ENCODE results near the gene POLR3E.

The POLR3E gene

DNA sequence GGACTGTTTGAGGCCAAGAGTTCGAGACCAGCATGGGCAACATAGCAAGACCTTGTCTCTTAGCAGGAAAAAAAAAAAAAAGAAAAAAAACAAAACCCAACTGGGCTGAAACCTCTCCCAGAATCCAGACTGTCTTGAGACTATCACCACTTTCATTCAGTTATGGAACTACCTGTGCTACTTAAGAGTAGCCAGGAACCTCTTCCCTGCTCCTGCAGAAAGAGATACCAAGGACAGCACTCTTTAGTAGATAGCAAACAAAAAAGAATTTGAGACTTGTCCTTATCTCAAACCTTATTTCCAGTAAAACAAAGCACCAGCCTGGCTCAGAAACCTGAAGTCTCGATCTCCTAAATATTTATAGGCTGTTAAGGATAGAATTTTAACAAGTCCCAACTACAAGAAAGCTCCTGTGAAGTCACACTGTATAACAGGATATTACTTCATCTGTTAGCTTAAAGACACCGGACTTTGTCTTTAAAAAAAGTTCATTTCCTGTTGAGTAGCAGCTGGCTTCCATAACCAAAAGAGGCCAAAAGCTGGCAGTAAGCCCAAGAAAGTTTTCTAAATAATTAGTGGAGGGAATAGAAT is 72.1 kb downstream of the POLR3E start:
- DNase-seq, result no peak

DNA sequence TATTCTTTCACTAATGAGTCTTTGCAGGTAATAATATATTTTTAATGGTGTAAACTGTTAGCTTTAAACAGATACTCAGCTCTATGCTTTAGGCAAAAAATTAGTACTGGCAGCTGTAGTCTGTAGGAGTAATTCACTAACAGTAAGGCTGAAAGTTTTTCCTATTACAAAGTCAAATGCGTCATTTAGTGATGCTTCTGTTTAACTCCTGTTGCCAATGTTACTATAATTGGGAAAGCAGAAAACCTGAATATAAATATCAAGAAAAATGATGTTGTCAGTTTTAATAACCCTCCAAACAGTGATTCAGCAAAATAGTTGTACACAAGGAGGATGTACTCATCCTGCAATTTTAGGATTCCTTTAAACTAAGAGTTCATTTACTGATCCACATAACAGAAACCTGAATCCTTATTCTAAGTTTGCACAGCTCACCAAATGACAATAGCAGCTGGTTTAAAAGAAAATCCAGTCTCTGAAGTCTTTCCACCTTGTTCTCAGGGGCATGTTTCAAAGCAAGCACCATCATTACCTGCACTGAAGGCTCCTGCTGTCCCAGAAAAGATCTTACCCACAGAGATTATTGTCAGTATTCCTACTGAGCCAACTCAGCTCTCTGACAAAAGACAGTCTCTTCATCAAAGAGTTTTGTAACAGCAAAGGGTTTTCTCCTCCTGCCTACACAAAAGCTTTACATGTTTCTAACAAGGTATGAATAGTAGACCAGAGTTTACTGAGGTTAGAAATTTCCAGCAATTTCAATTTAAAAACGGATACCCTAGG is 73.0 kb downstream of the POLR3E start:
- DNase-seq, result no peak

DNA sequence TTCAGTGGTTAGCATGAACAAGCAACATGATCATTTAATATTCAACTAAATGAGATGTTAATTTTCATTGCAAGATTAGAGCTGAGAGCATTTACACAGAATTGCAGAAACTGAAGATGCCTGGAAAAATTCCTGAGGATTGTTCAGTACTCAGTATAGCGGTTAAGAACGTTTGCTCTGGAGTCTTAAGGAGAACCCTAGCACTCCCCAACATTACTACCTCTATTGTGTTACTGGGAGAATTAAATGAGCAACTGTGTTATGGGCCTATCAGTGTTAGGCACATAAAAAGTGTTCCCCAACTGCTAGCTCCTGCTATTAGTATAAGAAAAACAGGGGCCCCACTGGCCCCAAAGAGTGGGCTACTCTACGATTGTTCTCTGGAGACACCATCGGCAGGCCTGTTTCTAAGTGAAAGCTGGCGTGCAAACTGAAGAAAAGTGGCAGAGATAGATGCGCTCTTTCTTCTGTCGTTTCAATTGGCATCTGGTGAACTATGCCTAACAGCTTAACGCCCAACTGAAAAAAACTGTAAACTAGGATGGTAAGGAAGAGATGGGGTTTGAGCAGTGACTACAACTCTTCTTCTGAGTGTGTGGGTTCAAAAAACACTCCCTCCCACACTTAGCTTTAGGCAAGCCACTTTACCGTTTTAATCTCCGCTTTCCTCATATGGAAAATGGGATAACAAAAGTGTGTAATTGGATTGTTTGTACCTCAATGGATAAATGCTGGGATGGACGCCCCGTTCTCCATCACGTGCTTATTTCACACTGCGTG is 75.9 kb downstream of the POLR3E start:
- peak; percentile 25 for DNase-seq

DNA sequence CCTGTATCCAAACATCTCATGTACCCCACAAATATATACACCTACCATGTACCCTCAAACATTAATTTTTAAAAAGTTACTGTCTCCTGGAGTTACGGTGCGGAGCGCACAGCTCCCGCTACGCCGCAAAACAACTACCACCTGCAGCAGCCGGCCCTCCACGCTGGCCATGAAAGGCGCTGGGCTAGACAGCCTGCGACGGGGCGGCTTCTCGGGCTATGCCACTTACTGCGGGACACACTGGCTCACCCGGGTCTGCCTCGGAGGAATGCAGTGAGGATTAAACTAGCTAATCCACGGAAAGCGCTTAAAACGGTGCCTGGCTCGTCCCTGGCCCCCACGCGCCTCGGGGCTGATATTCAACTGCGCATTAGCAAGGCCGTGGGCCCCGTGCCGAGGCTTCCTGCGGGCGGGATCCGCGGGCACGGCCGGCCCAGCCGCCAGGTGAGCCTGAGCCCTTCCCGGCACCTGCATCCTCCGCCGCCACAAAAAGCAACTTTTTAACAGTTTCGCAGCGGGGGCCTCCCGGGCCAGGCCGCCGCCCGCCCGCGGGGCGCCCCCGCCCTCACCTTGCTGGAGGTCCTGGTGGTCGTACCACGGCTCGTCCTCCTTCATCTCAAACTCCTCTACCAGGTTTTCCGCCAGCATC is 76.6 kb downstream of the POLR3E start:
- DNase-seq, result peak; percentile 61

DNA sequence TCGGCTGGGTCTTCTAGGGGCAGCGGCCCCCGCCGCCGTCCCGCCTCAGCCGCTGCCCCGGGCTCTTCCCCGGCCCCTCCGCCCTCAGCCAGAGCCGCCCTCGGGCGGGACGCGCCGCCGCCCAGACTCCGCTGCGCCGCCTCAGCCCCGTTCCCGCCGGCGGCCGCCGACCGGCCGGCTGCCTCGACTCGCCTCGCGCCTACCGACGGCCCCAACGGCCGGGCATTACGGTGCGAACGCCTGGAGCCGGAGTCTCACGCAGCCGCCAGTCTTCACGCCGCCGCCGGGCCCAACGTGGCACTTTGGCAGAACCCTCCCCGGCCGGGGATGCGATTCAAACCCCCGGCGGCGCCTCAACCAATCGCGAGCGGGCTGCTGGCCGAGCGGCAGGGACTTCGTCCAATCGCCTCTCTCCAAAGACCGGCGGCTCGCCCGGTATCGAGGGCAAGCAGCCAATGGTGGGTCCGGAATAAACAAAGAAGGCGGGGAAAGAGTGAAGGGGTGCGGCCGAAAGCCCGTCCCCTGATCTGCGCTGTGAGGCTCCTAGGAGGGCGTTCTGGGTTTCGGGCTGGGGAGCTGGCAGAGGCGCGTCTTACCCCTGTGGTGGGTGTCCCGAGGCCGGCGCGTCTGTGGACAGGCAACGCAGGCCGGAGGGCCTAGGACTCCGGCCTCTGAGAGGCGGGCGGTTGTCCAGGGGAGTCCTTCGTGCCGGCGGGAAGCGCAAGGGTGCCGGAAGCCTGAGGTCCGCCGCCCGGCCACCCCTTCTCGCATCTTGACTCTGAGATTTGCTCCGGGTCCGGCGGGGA is 77.3 kb downstream of the POLR3E start, which contains the start of gene CDR2:
TSS of gene CDR2 (minus strand) at position 309 of the 806 bp plus-strand sequence. CDS start 310 bp downstream, outside the sequence.
- DNase-seq, result peak; percentile 99

DNA sequence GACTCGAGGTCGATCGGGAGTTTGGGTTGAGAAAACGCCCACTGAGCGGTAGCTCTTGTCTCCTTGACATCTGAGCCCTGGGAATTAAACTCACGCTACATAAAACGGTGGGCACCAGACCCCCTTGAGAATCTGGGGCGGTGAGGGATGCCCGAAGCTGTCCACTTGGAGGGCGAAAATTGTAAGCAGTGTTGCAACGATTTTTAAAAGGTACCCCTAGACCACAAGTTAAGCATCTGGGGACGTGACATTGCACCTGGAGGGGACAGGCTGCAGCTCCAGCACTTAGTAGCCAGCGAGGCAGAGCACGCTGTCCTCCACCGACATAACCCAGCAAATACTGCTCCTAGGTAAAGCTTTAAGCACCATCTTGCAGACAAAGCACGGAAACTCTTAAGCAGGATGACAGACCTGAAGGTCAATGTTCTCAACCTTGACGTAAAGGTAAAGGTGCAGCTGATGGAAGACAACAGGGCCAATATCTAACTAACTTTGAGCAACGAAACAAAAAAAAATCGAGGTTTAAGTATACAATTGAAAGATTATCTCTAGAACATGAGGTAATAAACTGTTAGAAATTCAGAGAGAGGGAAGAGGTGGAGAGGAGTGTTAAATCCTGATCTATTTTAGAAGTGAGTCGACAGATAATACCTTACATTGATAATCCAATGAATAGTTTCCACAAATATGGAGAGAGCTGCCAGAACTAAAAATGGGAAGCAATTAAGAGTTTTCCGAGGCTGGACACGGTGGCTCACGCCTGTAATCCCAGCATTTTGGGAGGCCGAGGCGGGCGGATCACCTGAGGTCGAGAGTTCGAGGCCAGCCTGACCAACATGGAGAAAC is 78.1 kb downstream of the POLR3E start:
- DNase-seq, result no peak

DNA sequence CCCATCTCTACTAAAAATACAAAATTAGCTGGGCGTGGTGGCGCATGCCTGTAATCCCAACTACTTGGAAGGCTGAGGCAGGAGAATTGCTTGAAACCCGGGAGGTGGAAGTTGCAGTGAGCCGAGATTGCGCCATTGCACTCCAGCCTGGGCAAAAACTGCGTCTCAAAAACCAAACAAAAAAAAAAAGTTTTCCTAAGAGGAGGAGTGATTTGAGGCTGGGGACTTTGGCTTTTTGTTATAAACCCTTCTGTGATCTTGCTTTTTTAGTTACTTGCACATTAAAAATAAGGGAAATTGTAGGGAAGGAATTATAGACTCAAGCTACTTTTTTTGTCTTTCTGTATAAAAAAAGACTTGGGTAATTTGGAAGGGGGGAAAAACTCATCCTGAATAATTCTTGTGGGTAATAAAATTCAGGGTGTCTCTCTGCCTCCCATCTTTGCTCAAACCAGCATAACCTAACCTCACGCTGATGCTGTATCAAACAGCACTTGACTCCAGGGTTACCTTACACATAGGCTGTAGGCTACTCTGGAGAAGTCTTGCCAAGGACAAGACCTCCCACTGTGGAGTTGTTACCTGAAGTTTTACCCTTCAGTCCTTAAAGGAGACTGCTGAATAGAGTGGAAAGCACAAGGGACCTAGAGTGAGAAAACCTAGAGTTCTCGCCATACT is 78.9 kb downstream of the POLR3E start:
- DNase-seq, result no peak

DNA sequence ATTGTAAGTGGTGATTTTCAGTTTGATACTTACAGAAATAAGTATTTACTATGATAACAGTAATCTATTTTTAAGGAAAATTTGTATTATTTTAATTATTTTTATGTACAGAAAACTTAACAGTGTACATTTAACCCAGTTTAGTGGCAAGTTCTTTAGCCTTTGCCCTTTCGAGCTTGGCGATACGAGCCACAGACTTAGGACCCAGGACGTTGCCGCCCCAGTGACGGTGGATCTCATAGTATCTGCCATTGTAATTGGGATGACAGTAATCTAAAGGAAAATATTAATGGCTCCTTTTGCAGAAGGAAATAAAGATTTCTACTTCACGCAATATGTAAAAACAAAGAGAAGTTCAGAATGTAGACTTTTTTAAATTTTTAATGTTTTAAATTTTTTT is 82.4 kb downstream of the POLR3E start:
- no peak for DNase-seq

DNA sequence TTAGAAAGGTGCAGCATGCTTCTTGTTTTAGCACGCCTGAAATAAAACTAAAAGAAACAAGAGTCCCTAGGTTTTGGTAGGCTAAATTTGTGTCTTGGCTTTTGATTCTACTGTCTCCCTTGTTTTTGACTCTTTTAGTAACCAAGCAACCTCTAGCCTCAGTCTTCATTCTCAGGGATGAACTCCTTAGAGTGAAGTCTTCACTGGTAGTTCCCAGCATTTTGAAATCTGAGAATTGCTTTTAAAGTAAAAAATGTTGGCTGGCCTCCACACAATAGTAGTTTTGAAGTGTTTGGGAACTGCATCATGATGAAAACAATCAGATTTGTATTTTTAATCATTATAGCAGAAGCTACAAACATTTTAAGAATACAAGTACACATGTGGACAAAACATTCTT is 83.3 kb downstream of the POLR3E start:
- no peak for DNase-seq

DNA sequence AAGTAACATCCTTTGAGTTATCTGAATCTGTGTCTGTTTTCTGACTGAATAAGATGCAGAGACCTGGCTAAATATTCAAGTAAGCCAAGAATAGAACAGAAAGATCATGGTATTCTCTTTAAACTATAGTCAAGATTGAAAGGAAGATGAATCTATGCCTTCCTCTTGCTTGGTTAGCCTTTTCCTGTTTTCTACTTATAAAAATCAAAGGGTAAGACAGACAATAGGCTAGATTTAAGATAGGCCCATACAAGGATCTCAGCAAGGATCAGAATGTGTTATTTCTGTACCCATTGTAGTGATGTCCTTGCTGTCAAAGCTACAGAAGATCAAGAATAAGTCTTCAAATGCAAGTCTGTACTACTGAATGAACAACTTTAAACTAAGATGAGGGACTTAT is 84.2 kb downstream of the POLR3E start:
- no peak for DNase-seq

DNA sequence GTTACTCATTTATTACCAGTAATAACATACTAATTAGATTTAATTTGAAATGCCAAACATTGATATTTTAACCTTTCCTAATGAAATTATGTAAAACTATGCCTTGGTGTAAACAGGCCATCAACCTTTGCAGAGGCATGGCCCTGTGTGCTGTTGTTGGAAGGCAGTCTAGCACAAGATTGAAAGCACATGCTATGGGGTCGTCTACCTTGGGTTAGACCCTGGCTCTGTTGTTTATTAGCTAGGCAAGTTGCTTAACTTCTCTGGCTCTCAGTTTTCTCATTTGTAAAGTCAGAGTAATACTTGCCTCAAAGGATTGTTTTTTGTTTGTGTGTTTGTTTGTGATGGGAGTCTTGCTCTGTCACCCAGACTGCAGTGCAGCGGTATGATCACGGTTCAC is 86.6 kb downstream of the POLR3E start:
- no peak for DNase-seq
